OCI-LY7 (cell line): ENCODE measurements around the gene STAP2. TPM values are rescaled to one million over a fixed set of nuclear protein-coding genes. Genes with fewer than 3 reads are reported as not detected.
"Not testable (repeated sequence)": the region's sequence is repeated elsewhere in the genome, so short reads cannot be mapped to it uniquely, and the experiment has no call there.

ENCODE experiments used
- BruUV-seq: library from RNA; stranded (reverse); fragments of 400-500 nt; replicated peaks from 2 replicates; lab custom pipeline; 2021; lab: Mats Ljungman, UMichigan
- CTCF ChIA-PET: fragments of 300-600 bp; sonication (Branson Sonifier 250); formaldehyde crosslinking; loops from one replicate; lab custom pipeline; 2022; ENCODE audit warnings: antibody characterized with exemption; ENCODE audit not compliant: unreplicated experiment; lab: Charles Lee
- POLR2A ChIA-PET: fragments of 300-600 bp; sonication (Branson Sonifier 250); formaldehyde crosslinking; loops from one replicate; lab custom pipeline; 2022; ENCODE audit warnings: antibody characterized with exemption; lab: Charles Lee
- DNase-seq: peaks from one replicate; pipeline ENCODE4 v3.0.0-alpha.2; 2015; ENCODE audit warnings: low spot score
- H2AFZ ChIP-seq: fragments of 200-600 bp; sonication (generic), shearing (Covaris generic); 2 replicates; pipeline ENCODE4 v1.6.1; 2014; ENCODE audit warnings: mild to moderate bottlenecking, antibody characterized with exemption, low read length, moderate library complexity
- H3K27ac ChIP-seq: fragments of 200-600 bp; sonication (generic); 2 replicates; pipeline ENCODE4 v1.5.1; 2014; ENCODE audit warnings: mixed run types, low read depth, mild to moderate bottlenecking, moderate library complexity, low read length, inconsistent platforms; ENCODE audit not compliant: poor library complexity, severe bottlenecking
- H3K36me3 ChIP-seq: fragments of 200-600 bp; sonication (generic); 2 replicates; pipeline ENCODE4 v1.6.1; 2014; ENCODE audit warnings: mild to moderate bottlenecking, antibody characterized with exemption, low read length, moderate library complexity, mixed read lengths; ENCODE audit not compliant: insufficient read depth
- H3K4me1 ChIP-seq: fragments of 200-600 bp; sonication (generic); 2 replicates; pipeline ENCODE4 v1.5.1; 2014; ENCODE audit warnings: mild to moderate bottlenecking, low read length; ENCODE audit not compliant: insufficient read depth, poor library complexity, severe bottlenecking
- H3K4me2 ChIP-seq: fragments of 200-600 bp; sonication (generic); 2 replicates; pipeline ENCODE4 v1.6.1; 2014; ENCODE audit warnings: mild to moderate bottlenecking, low read length
- H3K4me3 ChIP-seq: fragments of 200-600 bp; sonication (generic); 2 replicates; pipeline ENCODE4 v1.5.1; 2014; ENCODE audit warnings: mild to moderate bottlenecking, low read depth, low read length; ENCODE audit not compliant: poor library complexity, severe bottlenecking
- H3K79me2 ChIP-seq: fragments of 200-600 bp; sonication (generic); 2 replicates; pipeline ENCODE4 v1.6.1; 2016; ENCODE audit warnings: low read depth, mild to moderate bottlenecking, low read length, moderate library complexity, mixed read lengths; ENCODE audit not compliant: insufficient read depth
- H3K9me2 ChIP-seq: fragments of 200-600 bp; sonication (generic); 2 replicates; pipeline ENCODE4 v1.6.1; 2016; ENCODE audit warnings: mild to moderate bottlenecking, low read length, mixed read lengths; ENCODE audit not compliant: insufficient read depth
- H3K9me3 ChIP-seq: fragments of 200-600 bp; sonication (generic); 2 replicates; pipeline ENCODE4 v1.6.1; 2014; ENCODE audit warnings: mild to moderate bottlenecking, mixed run types, low read length, mixed read lengths
- H4K20me1 ChIP-seq: fragments of 200-600 bp; sonication (generic); 2 replicates; pipeline ENCODE4 v1.6.1; 2014; ENCODE audit warnings: mild to moderate bottlenecking, antibody characterized with exemption, low read length, moderate library complexity, mixed read lengths; ENCODE audit not compliant: insufficient read depth
- CTCF ChIP-seq: fragments of 200-600 bp; sonication (generic); conservative IDR thresholded peaks from 2 replicates; pipeline ENCODE4 v1.5.1; 2014; ENCODE audit warnings: mild to moderate bottlenecking, antibody characterized with exemption, low read length, moderate library complexity, mixed read lengths
- EZH2phosphoT487 ChIP-seq: fragments of 200-600 bp; sonication (generic); IDR thresholded peaks from 2 replicates; pipeline ENCODE4 v1.6.1; 2018; ENCODE audit warnings: low read depth, borderline replicate concordance, mild to moderate bottlenecking, mixed run types, antibody characterized with exemption, low read length, moderate library complexity, mixed read lengths
- intact Hi-C: fragments of 100-400 bp; cut with micrococcal nuclease; formaldehyde crosslinking; loops from one replicate; pipeline ENCODE4 v1.10.0; 2022; ENCODE audit not compliant: unreplicated experiment
- total RNA-seq, 2 experiments: library from RNA; depleted of rRNA in 1 of 2; stranded (reverse); fragments of >200 nt in 1 of 2; shearing (Covaris generic) in 1 of 2; gene quantifications; 2 replicates each; pipeline ENCODE4 v1.2.3, GENCODE V29; 2014 to 2022

The STAP2 gene
- total RNA-seq, 2 experiments from 2014 or later: 1.2 to 1.3 TPM

DNA sequence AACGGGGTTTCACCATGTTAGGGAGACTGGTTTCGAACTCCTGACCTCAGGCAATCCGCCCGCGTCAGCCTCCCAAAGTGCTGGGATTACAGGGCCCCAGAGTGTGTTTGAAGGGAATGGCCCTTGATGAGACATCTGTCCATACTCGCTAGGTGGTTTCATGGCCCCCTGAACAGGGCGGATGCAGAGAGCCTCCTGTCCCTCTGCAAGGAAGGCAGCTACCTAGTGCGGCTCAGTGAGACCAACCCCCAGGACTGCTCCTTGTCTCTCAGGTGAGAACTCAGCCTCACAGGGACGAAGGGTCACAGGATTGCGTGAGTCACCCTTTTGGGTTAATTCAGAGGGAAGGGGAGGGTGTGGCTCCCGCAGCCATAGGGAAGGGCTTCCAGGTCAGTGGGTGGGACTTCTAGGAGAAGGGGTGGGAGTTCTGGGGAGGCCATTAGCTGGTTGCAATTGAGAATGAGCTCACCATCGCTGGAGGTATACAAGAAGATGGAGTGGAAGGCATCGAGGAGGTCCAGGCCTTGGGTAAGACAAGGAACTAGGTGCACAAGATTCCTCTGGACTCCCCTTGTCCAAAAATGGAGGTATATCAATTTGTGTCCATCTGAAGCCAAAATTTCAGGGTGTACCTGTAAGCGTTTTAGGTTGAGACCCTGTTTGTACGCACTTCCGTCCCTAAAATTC, 50.4 kb downstream of the STAP2 start:
- no peaks in the 10 kb centered on the region for H3K36me3 ChIP-seq
- no peaks in the 10 kb centered on the region for H3K79me2 ChIP-seq
- H3K4me3 ChIP-seq: no peak overlapping the region
- no peaks in the 10 kb centered on the region for H3K9me3 ChIP-seq
- DNase-seq: no peak
- no peaks in the 10 kb centered on the region for H3K4me1 ChIP-seq
- no peak overlapping the region for H3K4me2 ChIP-seq
- no peak overlapping the region for H3K27ac ChIP-seq
- ChIA-PET CTCF (no interaction called here), POLR2A (no interaction called here)
- H3K9me2 ChIP-seq: no peaks in the 10 kb centered on the region
- intact Hi-C loops: no loop called here
- H4K20me1 ChIP-seq: no peaks in the 10 kb centered on the region
- TF ChIP-seq EZH2phosphoT487 (no peak), CTCF (no peak)
- no peak overlapping the region for H2AFZ ChIP-seq
- BruUV-seq: no TSS peak

DNA sequence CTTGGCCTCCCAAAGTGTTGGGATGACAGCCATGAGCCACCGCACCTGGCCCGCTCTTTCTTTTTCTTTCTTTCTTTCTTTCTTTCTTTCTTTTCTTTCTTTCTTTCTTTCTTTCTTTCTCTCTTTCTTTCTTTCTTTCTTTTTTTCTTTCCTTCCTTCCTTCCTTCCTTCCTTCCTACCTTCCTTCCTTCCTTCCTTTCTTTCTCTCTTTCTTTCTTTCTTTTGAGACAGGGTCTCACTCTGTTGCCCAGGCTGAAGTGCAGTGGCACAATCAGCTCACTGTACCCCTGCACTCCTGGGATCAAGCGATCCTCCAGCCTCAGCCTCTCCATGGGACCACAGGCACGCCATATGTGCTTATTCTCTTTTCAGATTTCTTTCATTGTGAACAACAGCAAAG, 52.5 kb downstream of the STAP2 start:
- H3K9me3 ChIP-seq, DNase-seq, H4K20me1 ChIP-seq, POLR2A ChIA-PET, CTCF ChIA-PET, H3K4me1 ChIP-seq, H3K9me2 ChIP-seq, H3K27ac ChIP-seq, H3K4me2 ChIP-seq, H3K4me3 ChIP-seq, H3K79me2 ChIP-seq, H2AFZ ChIP-seq, intact Hi-C loops, H3K36me3 ChIP-seq, BruUV-seq: not testable (repeated sequence)

GRCh38 chr19:4284974-4285373, 53.7 kb downstream of the STAP2 start:
- CTCF ChIA-PET: no interaction called here
- no TSS peak for BruUV-seq
- DNase-seq: no peak
- intact Hi-C loops: no loop called here
- H3K9me2 ChIP-seq: no peaks in the 10 kb centered on the region
- no peak overlapping the region for H3K4me2 ChIP-seq
- no peaks in the 10 kb centered on the region for H3K9me3 ChIP-seq
- no peaks in the 10 kb centered on the region for H3K79me2 ChIP-seq
- no peaks in the 10 kb centered on the region for H3K36me3 ChIP-seq
- POLR2A ChIA-PET: no interaction called here
- no peak overlapping the region for H2AFZ ChIP-seq
- no peak overlapping the region for H3K4me3 ChIP-seq
- H4K20me1 ChIP-seq: no peaks in the 10 kb centered on the region
- TF ChIP-seq EZH2phosphoT487 (no peak), CTCF (no peak)
- H3K27ac ChIP-seq: no peak overlapping the region
- no peaks in the 10 kb centered on the region for H3K4me1 ChIP-seq
